ENCODE data around the gene USP26. TPM values are rescaled to one million over a fixed set of nuclear protein-coding genes. Genes with fewer than 3 reads are reported as not detected.

Gene USP26, protein sequence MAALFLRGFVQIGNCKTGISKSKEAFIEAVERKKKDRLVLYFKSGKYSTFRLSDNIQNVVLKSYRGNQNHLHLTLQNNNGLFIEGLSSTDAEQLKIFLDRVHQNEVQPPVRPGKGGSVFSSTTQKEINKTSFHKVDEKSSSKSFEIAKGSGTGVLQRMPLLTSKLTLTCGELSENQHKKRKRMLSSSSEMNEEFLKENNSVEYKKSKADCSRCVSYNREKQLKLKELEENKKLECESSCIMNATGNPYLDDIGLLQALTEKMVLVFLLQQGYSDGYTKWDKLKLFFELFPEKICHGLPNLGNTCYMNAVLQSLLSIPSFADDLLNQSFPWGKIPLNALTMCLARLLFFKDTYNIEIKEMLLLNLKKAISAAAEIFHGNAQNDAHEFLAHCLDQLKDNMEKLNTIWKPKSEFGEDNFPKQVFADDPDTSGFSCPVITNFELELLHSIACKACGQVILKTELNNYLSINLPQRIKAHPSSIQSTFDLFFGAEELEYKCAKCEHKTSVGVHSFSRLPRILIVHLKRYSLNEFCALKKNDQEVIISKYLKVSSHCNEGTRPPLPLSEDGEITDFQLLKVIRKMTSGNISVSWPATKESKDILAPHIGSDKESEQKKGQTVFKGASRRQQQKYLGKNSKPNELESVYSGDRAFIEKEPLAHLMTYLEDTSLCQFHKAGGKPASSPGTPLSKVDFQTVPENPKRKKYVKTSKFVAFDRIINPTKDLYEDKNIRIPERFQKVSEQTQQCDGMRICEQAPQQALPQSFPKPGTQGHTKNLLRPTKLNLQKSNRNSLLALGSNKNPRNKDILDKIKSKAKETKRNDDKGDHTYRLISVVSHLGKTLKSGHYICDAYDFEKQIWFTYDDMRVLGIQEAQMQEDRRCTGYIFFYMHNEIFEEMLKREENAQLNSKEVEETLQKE
- not detected in 2 replicates for total RNA-seq
- polyA plus RNA-seq = not detected in 2 replicates
- polyA plus RNA-seq (2012) = not detected in 2 replicates
- polyA minus RNA-seq (ENCODE audit: low replicate concordance) = not detected in 2 replicates

DNA sequence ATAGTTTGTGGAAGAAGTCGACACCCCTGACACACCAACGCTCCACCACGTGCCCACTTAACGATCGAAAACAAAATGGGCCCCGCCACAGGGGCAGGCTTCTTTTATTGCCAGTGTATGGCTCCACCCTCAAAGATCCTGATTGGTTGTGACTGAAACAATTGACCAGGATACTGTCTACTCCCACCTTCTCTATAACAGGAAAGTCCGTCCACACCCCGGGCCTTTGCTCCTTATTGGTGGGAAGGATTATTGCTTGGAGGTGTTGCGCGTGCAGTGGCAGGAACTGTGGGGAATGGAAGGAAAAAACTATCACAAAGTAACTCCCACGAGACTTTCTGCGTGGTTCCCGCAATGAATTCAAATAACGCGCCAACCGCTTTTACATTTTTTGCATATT is at the start of gene USP26:
USP26 (minus strand) TSS at position 79 of the 400 bp plus-strand sequence. CDS start 68,889 bp downstream, outside the sequence.
- Histone ChIP-seq H3K9me3 (ENCODE audit: control insufficient read depth, insufficient read depth, low read depth, low read length) (no peaks in the 10 kb centered on the region), H2AFZ (ENCODE audit: low read length) (no peak within 1 kb of the TSS), H4K20me1 (ENCODE audit: control insufficient read depth, extremely low read depth, insufficient read depth, low read length) (no peaks in the 10 kb centered on the region), H3K9ac (ENCODE audit: insufficient read depth, low read length) (no peak within 1 kb of the TSS), H3K4me2 (ENCODE audit: extremely low read depth, insufficient read depth, low read length) (no peak within 1 kb of the TSS), H3K79me2 (ENCODE audit: control insufficient read depth, insufficient read depth, low read length) (no peaks in the 10 kb centered on the region), H3K4me1 (ENCODE audit: control insufficient read depth, extremely low read depth, insufficient read depth, low read length) (no peaks in the 10 kb centered on the region), H3K27me3 (ENCODE audit: control insufficient read depth, insufficient read depth, low read length) (no peaks in the 10 kb centered on the region), H3K4me3 (replicated peaks in 1 of 4; ENCODE audit: control extremely low read depth in 1 of 4, insufficient read depth in 1 of 4, low read depth in 3 of 4, low read length in 4 of 4) (no peak within 1 kb of the TSS), H3K36me3 (ENCODE audit: control insufficient read depth, insufficient read depth, low read length) (no peaks in the 10 kb centered on the region), H3K27ac (ENCODE audit: insufficient read depth, low read length) (no peak within 1 kb of the TSS)
- no peak for TF ChIP-seq EZH2 (IDR thresholded peaks at IDR 0.05; ENCODE audit: low read length, missing control alignments)
- TF ChIP-seq, protein P1, sequence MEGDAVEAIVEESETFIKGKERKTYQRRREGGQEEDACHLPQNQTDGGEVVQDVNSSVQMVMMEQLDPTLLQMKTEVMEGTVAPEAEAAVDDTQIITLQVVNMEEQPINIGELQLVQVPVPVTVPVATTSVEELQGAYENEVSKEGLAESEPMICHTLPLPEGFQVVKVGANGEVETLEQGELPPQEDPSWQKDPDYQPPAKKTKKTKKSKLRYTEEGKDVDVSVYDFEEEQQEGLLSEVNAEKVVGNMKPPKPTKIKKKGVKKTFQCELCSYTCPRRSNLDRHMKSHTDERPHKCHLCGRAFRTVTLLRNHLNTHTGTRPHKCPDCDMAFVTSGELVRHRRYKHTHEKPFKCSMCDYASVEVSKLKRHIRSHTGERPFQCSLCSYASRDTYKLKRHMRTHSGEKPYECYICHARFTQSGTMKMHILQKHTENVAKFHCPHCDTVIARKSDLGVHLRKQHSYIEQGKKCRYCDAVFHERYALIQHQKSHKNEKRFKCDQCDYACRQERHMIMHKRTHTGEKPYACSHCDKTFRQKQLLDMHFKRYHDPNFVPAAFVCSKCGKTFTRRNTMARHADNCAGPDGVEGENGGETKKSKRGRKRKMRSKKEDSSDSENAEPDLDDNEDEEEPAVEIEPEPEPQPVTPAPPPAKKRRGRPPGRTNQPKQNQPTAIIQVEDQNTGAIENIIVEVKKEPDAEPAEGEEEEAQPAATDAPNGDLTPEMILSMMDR (conservative IDR thresholded peaks at IDR 0.05 in 1 of 2, IDR thresholded peaks at IDR 0.05 in 1 of 2; ENCODE audit: low read depth in 1 of 2, low read length in 2 of 2) = no peak
- DNase-seq (ENCODE audit: low read depth in 2 of 2) = no peak

DNA sequence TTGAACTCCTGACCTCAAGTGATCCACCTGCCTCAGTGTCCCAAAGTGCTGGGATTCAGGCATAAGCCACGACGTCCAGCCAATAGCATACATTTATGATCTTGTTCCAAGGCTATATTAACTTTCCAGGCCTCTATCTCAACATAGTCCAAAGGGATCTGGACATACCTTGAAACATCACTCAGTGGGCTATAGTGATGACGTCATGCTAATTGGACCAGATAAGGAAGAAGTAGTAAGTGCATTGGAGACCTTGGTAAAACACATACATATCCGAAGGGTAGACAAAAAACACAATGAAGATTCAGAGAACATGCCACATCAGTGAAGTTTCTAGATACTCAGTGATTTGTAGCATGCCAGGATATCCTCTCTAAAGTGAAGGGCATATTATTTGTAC is 37.4 kb upstream of the USP26 start:
- Histone ChIP-seq H3K4me2 (ENCODE audit: extremely low read depth, insufficient read depth, low read length) (no peak overlapping the region), H3K9me3 (ENCODE audit: control insufficient read depth, insufficient read depth, low read depth, low read length) (no peaks in the 10 kb centered on the region), H3K9ac (ENCODE audit: insufficient read depth, low read length) (no peak overlapping the region), H3K4me1 (ENCODE audit: control insufficient read depth, extremely low read depth, insufficient read depth, low read length) (no peaks in the 10 kb centered on the region), H3K36me3 (ENCODE audit: control insufficient read depth, insufficient read depth, low read length) (no peaks in the 10 kb centered on the region), H2AFZ (ENCODE audit: low read length) (no peak overlapping the region), H3K79me2 (ENCODE audit: control insufficient read depth, insufficient read depth, low read length) (no peaks in the 10 kb centered on the region), H3K27me3 (ENCODE audit: control insufficient read depth, insufficient read depth, low read length) (no peaks in the 10 kb centered on the region), H3K4me3 (replicated peaks in 1 of 4; ENCODE audit: control extremely low read depth in 1 of 4, insufficient read depth in 1 of 4, low read depth in 3 of 4, low read length in 4 of 4) (no peak overlapping the region), H4K20me1 (ENCODE audit: control insufficient read depth, extremely low read depth, insufficient read depth, low read length) (no peaks in the 10 kb centered on the region), H3K27ac (ENCODE audit: insufficient read depth, low read length) (no peak overlapping the region)
- TF ChIP-seq EZH2 (IDR thresholded peaks at IDR 0.05; ENCODE audit: low read length, missing control alignments) = no peak
- TF ChIP-seq, protein P1 (conservative IDR thresholded peaks at IDR 0.05 in 1 of 2, IDR thresholded peaks at IDR 0.05 in 1 of 2; ENCODE audit: low read depth in 1 of 2, low read length in 2 of 2) = no peak
- DNase-seq (ENCODE audit: low read depth in 2 of 2) = no peak

DNA sequence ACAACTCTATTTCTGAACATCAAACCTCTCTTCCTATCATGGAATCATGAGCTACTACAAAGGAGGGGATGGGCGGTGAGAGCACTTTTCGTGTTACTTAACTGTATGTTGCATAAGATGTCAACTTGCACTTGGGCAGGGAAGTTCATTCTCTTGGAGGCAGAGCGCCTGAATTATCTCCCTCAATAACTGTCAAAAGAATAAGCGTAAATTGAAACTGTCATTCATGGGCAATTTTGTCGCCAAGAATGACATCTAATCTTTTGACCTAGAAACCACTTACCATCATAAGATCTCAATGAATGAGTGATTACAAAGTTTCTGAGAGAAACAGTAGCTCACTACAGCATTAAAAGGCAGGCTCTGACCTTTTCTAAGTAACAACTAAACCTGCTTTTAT is 23.5 kb upstream of the USP26 start:
- no peak overlapping the region for H3K4me3 ChIP-seq (replicated peaks in 1 of 4; ENCODE audit: control extremely low read depth in 1 of 4, insufficient read depth in 1 of 4, low read depth in 3 of 4, low read length in 4 of 4)
- no peaks in the 10 kb centered on the region for H3K79me2 ChIP-seq (ENCODE audit: control insufficient read depth, insufficient read depth, low read length)
- H3K9me3 ChIP-seq (ENCODE audit: control insufficient read depth, insufficient read depth, low read depth, low read length) = no peaks in the 10 kb centered on the region
- H3K27me3 ChIP-seq (ENCODE audit: control insufficient read depth, insufficient read depth, low read length) = no peaks in the 10 kb centered on the region
- no peak overlapping the region for H3K4me2 ChIP-seq (ENCODE audit: extremely low read depth, insufficient read depth, low read length)
- no peak overlapping the region for H2AFZ ChIP-seq (ENCODE audit: low read length)
- no peaks in the 10 kb centered on the region for H3K36me3 ChIP-seq (ENCODE audit: control insufficient read depth, insufficient read depth, low read length)
- TF ChIP-seq EZH2 (IDR thresholded peaks at IDR 0.05; ENCODE audit: low read length, missing control alignments) = no peak
- TF ChIP-seq, protein P1 (conservative IDR thresholded peaks at IDR 0.05 in 1 of 2, IDR thresholded peaks at IDR 0.05 in 1 of 2; ENCODE audit: low read depth in 1 of 2, low read length in 2 of 2) = no peak
- no peaks in the 10 kb centered on the region for H4K20me1 ChIP-seq (ENCODE audit: control insufficient read depth, extremely low read depth, insufficient read depth, low read length)
- H3K27ac ChIP-seq (ENCODE audit: insufficient read depth, low read length) = no peak overlapping the region
- H3K4me1 ChIP-seq (ENCODE audit: control insufficient read depth, extremely low read depth, insufficient read depth, low read length) = no peaks in the 10 kb centered on the region
- H3K9ac ChIP-seq (ENCODE audit: insufficient read depth, low read length) = no peak overlapping the region
- DNase-seq (ENCODE audit: low read depth in 2 of 2) = no peak
